SK-N-MC (cell line): ENCODE results near the gene MIOS.

ENCODE experiments used
- EZH2 ChIP-seq: fragments of 200-600 bp; sonication (generic); IDR thresholded peaks from one replicate; pipeline ENCODE4 v1.6.1; 2017; ENCODE audit warnings: antibody characterized with exemption
- POLR2AphosphoS5 ChIP-seq: IDR thresholded peaks from 2 replicates; pipeline ENCODE4 v1.6.1; 2012; ENCODE audit warnings: mild to moderate bottlenecking, low read depth, low read length, borderline replicate concordance

DNA sequence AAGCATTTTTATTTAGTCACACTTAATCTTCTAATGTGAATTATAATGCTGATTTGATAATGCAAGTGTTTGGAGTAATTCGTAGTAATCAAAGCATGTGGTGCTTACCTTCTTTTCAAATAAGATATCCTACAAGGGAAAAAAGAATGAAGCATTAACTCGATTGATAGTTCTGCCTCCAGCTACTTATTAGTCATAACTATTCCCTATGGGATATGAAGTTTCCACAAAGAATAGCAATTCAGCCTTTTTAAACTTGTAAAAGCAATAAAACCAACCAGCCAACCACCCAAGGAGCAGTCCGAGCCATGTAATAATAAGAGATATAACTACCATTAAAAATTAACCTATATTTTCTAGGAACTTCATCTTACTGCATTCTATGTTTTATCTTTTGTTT, 42.6 kb upstream of the MIOS start:
- TF ChIP-seq EZH2 (no peak), POLR2AphosphoS5 (no peak)
